GM21526 (cell line): Measurements from ENCODE around the gene JARID2.

Source experiments
- ATAC-seq: cut with Tn5 transposase; IDR thresholded peaks from one replicate; pipeline ENCODE4 v1.9.1; 2021; ENCODE audit warnings: moderate library complexity; ENCODE audit not compliant: unreplicated experiment, low FRiP score

Gene JARID2

GRCh38 chr6:15245361-15246216 is at the start of gene JARID2:
JARID2 (plus strand) TSS chr6:15246069; CDS start chr6:15246540, 471 bp downstream.
- peak; percentile 47 for ATAC-seq

- ATAC-seq = no peak
Observed at GRCh38 chr6:15200087-15200486, 45.8 kb upstream of the JARID2 start.

GRCh38 chr6:15205321-15205720 is 40.5 kb upstream of the JARID2 start:
- no peak for ATAC-seq

GRCh38 chr6:15206887-15207286 is 39.0 kb upstream of the JARID2 start:
- no peak for ATAC-seq

- ATAC-seq = no peak
Observed at GRCh38 chr6:15207923-15208322, 37.9 kb upstream of the JARID2 start.

- ATAC-seq = no peak
Observed at GRCh38 chr6:15213838-15214400, 31.9 kb upstream of the JARID2 start.

- no peak for ATAC-seq
Observed at GRCh38 chr6:15218401-15218800, 27.5 kb upstream of the JARID2 start.

GRCh38 chr6:15220062-15220461 is 25.8 kb upstream of the JARID2 start:
- no peak for ATAC-seq

GRCh38 chr6:15227827-15228318 is 18.0 kb upstream of the JARID2 start:
- ATAC-seq = no peak

- no peak for ATAC-seq
Observed at GRCh38 chr6:15230827-15231226, 15.0 kb upstream of the JARID2 start.

GRCh38 chr6:15232836-15233510 is 12.9 kb upstream of the JARID2 start:
- no peak for ATAC-seq

- no peak for ATAC-seq
Observed at GRCh38 chr6:15234068-15234758, 11.7 kb upstream of the JARID2 start.

GRCh38 chr6:15239616-15240364 is 6.1 kb upstream of the JARID2 start:
- no peak for ATAC-seq

- ATAC-seq = no peak
Observed at GRCh38 chr6:15242503-15242902, 3.4 kb upstream of the JARID2 start.

GRCh38 chr6:15242937-15243614 is 2.8 kb upstream of the JARID2 start:
- ATAC-seq = no peak

GRCh38 chr6:15243910-15244619 is 1.8 kb upstream of the JARID2 start:
- no peak for ATAC-seq

- ATAC-seq = peak; percentile 21
Observed at GRCh38 chr6:15244620-15245360, 1.1 kb upstream of the JARID2 start.

- ATAC-seq = no peak
Observed at GRCh38 chr6:15246217-15246665, 372 bp downstream of the JARID2 start.
